Liver (tissue), 3 donors: ENCODE results near the gene FREY1.

Experiments used
- CTCF ChIP-seq: fragments of 150-350 bp; IDR thresholded peaks from 2 replicates; pipeline ENCODE4 v1.5.1; 2017; ENCODE audit warnings: improper control_type of control experiment, low read depth, low read length; ENCODE audit not compliant: missing input control
- GABPA ChIP-seq, 2 donors: IDR thresholded peaks in 1 of 2; conservative IDR thresholded peaks in 1 of 2; 2 replicates each; pipeline ENCODE4 v1.6.1; 2016; ENCODE audit warnings: antibody characterized with exemption in 2 of 2, mild to moderate bottlenecking in 1 of 2, moderate library complexity in 1 of 2
- JUND ChIP-seq, 2 donors: IDR thresholded peaks; 2 replicates each; pipeline ENCODE4 v1.6.1; 2016; ENCODE audit warnings: antibody characterized with exemption in 2 of 2
- MAX ChIP-seq: IDR thresholded peaks from 2 replicates; pipeline ENCODE4 v1.6.1; 2016; ENCODE audit warnings: antibody characterized with exemption
- NR2F2 ChIP-seq: IDR thresholded peaks from 2 replicates; pipeline ENCODE4 v1.6.1; 2016; ENCODE audit warnings: antibody characterized with exemption
- RXRA ChIP-seq, 2 donors: IDR thresholded peaks; 2 replicates each; pipeline ENCODE4 v1.6.1; 2017 to 2018; ENCODE audit warnings: antibody characterized with exemption in 2 of 2, mild to moderate bottlenecking in 1 of 2
- TAF1 ChIP-seq: conservative IDR thresholded peaks from 2 replicates; pipeline ENCODE4 v1.6.1; 2016; ENCODE audit warnings: antibody characterized with exemption, mild to moderate bottlenecking
- YY1 ChIP-seq: IDR thresholded peaks from 2 replicates; pipeline ENCODE4 v1.6.1; 2016; ENCODE audit warnings: antibody characterized with exemption, mild to moderate bottlenecking
- ZBTB33 ChIP-seq: IDR thresholded peaks from 2 replicates; pipeline ENCODE4 v1.6.1; 2016; ENCODE audit warnings: antibody characterized with exemption
- donor health status: healthy.
- donor health status: healthy.

GRCh38 chr11:45948356-45948755 is 41.3 kb upstream of the FREY1 start:
- TF ChIP-seq CTCF = no peak
- no peak for TF ChIP-seq GABPA (IDR thresholded peaks at IDR 0.05 in 1 of 2, conservative IDR thresholded peaks at IDR 0.05 in 1 of 2)
- no peak for TF ChIP-seq TAF1
- TF ChIP-seq JUND (IDR thresholded peaks at IDR 0.05) = no peak
- no peak for TF ChIP-seq YY1
- TF ChIP-seq RXRA (IDR thresholded peaks at IDR 0.05) = no peak
- TF ChIP-seq ZBTB33 = no peak
- TF ChIP-seq MAX = no peak
- TF ChIP-seq NR2F2 = no peak
